HL-60/S4 treated with retinoic acid at 250 ng/mL for 4 days and 3 days (cell line): ENCODE results near the gene COL13A1.

Experiments
- in situ Hi-C: fragments of 300-500 bp; cut with MboI; formaldehyde crosslinking; loops from 2 replicates; pipeline ENCODE4 v1.7.0; 2022; ENCODE audit warnings: low sequenced_read_pairs

The COL13A1 gene

DNA sequence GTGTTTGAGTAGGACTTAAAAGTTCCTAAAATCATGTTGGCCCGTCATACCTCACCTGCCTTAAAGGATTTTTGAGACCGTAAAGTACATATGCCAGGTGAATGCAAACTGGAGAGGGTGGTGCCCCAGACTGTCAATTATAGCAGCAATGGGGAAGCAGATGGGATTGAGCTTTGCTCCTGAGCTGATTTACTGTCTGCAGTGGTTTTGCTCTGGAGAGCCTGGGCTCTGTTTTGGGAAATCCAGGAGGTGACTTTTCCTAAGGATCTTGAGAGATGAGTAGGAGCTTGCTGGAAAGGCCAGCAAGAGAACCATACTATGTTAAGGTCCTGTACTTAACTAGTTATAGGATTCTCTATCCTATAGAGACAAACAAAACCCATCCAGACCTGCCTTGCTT is 43.0 kb downstream of the COL13A1 start:
- in situ Hi-C loops = no loop called here

DNA sequence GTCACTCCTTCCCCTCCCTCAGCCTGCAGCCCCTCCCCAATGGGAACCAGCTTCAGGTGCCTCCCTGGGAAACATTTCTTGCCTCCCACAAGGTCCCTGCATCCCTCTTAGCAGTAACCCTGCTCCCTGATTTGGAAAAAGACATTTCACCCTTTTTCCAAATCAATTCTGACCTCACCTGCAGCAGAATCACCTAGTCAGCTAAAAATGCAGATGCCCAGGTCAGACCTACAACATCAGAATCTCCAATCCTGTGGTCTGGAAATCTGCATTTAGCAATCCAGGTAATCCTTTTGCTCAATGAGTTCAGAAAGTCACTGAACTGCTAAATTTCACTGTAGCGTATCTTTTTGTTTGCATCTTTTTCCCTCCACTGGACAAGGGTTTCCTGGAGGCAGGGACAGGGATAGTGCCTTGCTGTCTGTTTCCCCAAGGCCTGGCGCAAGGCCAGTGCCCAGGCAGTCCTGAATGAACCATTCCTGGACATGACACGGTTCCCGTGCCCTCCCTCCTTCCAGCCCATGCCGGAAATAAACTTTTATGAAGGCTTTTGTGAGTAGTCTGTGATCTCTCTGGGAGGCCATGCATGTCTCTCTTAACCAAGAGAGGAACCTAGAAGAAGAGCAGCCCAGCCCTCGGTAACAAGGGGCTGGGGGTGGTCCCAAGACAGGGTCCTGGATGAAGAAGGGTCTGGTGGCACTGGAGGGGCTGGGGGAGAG is 44.0 kb downstream of the COL13A1 start:
- in situ Hi-C loops = no loop called here

DNA sequence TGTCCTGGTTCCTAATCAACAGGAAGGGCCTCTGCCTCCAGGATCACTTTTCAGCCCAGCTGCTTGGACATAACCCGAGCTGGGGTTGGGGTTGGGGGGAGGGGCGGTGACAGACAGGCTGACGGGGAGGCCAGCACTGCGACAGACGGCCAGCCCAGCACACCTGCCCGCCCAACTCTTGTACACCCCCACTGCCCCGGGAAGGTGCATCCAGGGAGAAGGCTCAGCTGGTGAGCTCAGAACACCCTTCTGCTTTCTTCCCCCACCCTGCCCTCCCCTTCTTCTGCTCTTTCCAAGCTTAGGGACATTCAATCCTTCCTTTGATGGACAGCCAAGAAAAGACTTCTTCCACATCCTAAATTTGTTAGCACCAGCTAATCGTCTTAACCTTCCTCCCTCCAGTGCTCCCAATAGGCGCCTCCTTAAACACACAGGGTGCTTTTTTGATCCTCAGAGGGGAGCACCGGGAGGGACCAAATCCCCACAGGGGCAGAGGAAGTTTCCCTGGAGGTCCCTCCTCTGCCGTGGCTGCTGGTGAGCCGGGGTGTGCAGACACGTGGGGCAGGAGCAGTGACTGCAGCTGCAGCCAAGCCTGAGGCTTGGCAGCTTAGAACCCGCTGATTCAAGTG is 44.7 kb downstream of the COL13A1 start:
- in situ Hi-C loops = no loop called here

GRCh38 chr10:69847458-69847857 is 45.8 kb downstream of the COL13A1 start:
- in situ Hi-C loops = no loop called here

GRCh38 chr10:69847883-69848282 is 46.2 kb downstream of the COL13A1 start:
- in situ Hi-C loops = no loop called here

- in situ Hi-C loops = no loop called here
These were observed 46.7 kb downstream of the COL13A1 start for GRCh38 chr10:69848454-69848853.

DNA sequence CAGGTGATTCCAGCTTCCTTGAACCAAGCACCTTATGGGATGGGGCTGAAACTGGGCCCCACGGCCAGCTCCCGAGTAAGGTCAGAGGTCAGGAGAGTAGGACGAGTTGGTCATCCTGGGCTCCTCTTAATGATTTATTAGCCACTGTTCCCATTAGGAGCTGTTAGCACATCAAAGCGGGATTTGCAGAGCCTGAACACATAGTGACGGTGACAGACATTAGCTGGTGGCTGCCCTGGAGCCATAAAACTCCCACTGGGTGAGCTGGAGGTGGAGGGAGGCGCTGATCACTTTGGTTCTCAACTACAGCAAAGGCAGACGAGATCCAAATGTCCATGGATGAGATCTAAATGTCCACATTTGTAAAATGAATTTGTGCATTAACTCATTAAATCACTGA is 48.1 kb downstream of the COL13A1 start:
- in situ Hi-C loops = no loop called here

GRCh38 chr10:69850440-69850839 is 48.7 kb downstream of the COL13A1 start:
- in situ Hi-C loops = no loop called here

- in situ Hi-C loops = no loop called here
These were observed 49.6 kb downstream of the COL13A1 start for GRCh38 chr10:69851306-69851705.

GRCh38 chr10:69853064-69853463 is 51.4 kb downstream of the COL13A1 start:
- in situ Hi-C loops = no loop called here

- in situ Hi-C loops = no loop called here
These were observed 53.0 kb downstream of the COL13A1 start for GRCh38 chr10:69854511-69855345.

DNA sequence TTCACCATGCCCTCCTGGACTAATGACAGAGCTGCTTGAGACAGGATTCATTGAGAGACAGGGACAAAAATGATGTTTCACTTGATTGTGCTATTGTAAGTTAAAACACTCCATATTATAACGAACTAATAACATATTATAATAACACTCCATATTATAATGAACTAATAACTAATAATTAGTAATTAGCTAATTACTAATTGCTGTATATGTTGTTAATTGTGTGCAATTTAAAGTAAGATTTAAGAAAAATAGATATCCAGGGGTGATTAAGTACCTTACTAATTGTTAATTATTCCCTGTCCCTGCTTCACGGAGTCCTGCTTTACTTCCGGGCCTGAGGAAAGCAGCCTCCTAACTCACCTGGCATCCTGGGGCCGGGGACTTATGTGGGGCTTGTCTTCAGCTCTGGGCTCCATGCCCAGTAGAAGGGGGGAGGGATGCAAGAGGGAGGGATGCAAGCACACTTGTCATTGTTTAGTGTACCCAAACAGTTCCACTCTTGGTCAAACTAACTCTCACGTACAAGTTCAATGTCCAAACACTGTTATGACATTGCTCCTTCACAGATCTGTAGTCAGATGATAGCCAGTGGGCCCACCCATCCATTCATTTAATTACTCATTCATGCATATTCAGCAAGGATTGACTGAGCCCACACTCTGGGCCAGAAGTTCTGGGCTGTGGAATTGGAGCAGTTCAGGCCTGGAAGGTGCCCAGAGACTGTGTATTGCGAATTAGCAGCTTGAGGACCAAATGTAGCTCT is 53.8 kb downstream of the COL13A1 start:
- in situ Hi-C loops = no loop called here

DNA sequence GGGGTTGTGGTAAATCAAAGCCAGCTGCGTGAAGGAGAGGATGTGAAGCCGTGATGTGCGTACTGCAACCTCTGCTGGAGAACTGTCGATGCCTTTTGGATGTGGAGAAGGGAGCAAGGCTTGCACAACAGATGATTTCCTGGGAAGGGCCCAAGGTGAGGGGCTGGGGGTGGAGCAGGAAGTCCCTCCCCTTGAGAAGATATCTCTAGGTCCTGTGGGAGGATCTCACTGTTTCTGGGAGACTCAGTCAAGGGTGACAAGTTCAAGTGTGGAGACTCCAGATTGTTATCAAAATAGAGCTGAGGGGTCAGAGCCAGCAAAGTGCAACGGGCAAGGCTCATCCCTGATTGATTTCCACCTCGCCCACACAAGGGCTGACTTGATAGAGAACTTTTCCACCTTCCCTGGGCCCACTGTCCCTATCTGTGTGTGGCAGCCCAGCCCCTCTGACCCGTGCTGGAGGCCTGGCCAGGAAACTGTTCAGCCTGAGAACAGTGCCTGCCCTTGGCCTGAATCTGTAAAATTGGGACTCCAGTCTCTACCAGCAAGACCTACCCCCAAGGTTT is 55.0 kb downstream of the COL13A1 start:
- in situ Hi-C loops = no loop called here

DNA sequence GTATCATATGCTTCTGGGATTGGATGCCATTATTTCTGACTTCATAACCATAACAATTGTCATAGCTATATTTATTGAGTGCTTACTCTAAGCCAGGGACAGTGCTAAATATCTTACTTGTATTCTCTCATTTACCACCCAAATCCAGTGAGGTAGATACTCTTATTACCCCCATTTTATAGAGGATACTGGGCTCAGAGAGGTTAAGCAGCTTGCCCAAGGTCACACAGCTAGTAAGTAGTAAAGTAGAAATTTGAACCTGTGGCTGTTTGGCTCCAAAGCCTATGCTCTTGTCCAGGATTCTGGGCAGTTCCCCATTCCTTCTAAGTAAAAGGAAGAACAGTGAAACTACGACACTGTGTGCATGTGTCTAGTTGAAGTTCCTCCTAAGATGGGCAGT is 56.5 kb downstream of the COL13A1 start:
- in situ Hi-C loops = no loop called here

DNA sequence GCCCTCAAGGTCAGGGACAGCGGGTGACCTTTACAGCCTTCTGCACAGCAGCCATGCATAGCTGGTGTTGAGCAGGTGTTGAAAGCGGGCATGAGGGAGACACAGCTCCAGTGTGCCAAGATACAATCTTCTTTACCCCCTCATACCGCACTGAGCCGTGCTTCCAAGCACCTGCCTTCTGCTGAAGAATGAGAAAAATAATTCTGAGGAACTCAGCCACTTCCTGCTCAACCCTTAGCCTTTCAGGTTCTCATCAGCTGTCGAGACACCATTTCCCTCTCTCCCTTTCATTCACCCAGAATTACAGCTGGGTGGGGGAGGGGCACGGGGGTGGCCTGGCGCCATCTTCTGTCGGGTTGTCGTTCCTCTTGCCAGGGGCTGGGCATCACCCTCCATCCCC is 58.6 kb downstream of the COL13A1 start:
- in situ Hi-C loops = no loop called here

- in situ Hi-C loops = no loop called here
These were observed 59.8 kb downstream of the COL13A1 start for GRCh38 chr10:69861251-69862240.

DNA sequence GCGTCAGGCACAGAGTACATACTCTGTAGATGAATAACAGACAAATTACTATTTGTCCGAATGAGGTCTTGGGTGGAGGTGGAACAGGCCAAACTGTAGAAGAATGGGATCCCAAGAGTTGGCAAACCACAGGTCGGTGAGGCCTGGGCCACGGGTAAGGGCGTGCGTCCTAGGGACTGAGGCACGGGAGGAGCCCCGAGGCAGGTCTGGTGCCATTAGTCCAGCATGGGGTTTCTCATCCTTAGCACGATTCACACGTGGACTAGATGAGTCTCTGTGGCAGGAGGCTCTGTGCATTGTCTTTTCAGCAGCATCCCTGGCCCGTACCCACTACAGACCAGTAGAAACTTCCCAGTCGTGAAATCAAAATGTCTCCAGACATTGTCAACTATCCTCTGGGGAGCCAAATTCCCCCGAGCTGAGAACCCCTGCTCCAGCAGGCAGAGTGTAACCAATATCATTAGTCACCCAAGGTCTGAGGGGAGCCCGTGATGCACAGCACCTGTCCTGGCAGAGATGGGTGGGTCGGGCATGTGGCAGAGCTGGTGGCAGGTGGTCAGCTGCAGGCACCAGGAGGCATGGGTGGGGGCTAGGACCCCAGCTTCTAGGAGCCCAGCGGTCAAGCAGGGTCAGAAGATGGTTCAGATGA is 61.3 kb downstream of the COL13A1 start:
- in situ Hi-C loops = no loop called here

DNA sequence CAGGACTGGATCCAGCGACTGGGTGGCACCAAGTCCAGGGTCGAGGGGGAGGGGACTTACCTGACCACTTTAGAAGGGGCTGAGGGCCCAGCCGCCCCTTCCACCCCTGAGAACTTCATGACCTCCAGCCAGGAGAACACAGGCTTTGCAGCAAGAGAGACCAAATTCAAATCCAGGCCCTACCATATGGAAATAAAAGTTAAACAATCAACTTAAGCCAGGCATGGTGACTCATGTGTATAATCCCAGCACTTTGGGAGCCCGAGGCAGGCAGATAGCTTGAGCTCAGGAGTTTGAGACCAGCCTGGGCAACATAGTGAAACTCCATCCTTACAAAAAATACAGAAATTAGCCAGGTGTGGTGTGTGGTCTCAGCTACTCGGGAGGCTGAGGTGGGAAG is 61.9 kb downstream of the COL13A1 start:
- in situ Hi-C loops = no loop called here

GRCh38 chr10:69864321-69864720 is 62.6 kb downstream of the COL13A1 start:
- in situ Hi-C loops = no loop called here
